Measurements from ENCODE around the gene EML4. TPM values are rescaled to one million over a fixed set of nuclear protein-coding genes. Genes with fewer than 3 reads are reported as not detected.

EML4 gene
- total and polyA plus RNA-seq, 10 donors: 25.4 to 176 (median 88.2) TPM

- peaks cover 32 to 97% (median 75%) of the 10 kb centered on the region in 6 donors for H3K4me1 ChIP-seq
- peak overlapping the region in 1 of 8 donors; percentile 18 for H3K27ac ChIP-seq
- no peaks in the 10 kb centered on the region for H3K36me3 ChIP-seq
- H3K9me3 ChIP-seq: no peaks in the 10 kb centered on the region
- TF ChIP-seq, protein P1, sequence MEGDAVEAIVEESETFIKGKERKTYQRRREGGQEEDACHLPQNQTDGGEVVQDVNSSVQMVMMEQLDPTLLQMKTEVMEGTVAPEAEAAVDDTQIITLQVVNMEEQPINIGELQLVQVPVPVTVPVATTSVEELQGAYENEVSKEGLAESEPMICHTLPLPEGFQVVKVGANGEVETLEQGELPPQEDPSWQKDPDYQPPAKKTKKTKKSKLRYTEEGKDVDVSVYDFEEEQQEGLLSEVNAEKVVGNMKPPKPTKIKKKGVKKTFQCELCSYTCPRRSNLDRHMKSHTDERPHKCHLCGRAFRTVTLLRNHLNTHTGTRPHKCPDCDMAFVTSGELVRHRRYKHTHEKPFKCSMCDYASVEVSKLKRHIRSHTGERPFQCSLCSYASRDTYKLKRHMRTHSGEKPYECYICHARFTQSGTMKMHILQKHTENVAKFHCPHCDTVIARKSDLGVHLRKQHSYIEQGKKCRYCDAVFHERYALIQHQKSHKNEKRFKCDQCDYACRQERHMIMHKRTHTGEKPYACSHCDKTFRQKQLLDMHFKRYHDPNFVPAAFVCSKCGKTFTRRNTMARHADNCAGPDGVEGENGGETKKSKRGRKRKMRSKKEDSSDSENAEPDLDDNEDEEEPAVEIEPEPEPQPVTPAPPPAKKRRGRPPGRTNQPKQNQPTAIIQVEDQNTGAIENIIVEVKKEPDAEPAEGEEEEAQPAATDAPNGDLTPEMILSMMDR (IDR thresholded peaks at IDR 0.05 in 8 of 11, conservative IDR thresholded peaks at IDR 0.05 in 3 of 11): no peak
- TF ChIP-seq POLR2AphosphoS5 (IDR thresholded peaks at IDR 0.05): no peak
- no peak for TF ChIP-seq POLR2A (IDR thresholded peaks at IDR 0.05)
- H3K27me3 ChIP-seq (replicated peaks in 1 of 7): no peaks in the 10 kb centered on the region
- intact Hi-C loops (cut with DNase I; ENCODE audit: low total_unique reads): no loop called here
- 74 to 87% (median 84%) methylated on average over 2 of the region's 2 CpGs for WGBS, 5 donors
- DNase-seq: no peak
- H3K4me3 ChIP-seq: no peak overlapping the region
Observed at GRCh38 chr2:42199002-42199401, 29.8 kb downstream of the EML4 start.

GRCh38 chr2:42199626-42200025, 30.5 kb downstream of the EML4 start:
- no peak overlapping the region for H3K4me3 ChIP-seq
- intact Hi-C loops (cut with DNase I; ENCODE audit: low total_unique reads): no loop called here
- H3K27me3 ChIP-seq (replicated peaks in 1 of 7): no peaks in the 10 kb centered on the region
- H3K36me3 ChIP-seq: no peaks in the 10 kb centered on the region
- no peak overlapping the region for H3K27ac ChIP-seq
- peaks cover 26 to 97% (median 75%) of the 10 kb centered on the region in 6 donors for H3K4me1 ChIP-seq
- DNase-seq: no peak
- H3K9me3 ChIP-seq: no peaks in the 10 kb centered on the region
- WGBS, 5 donors: 83 to 93% (median 86%) methylated on average over 5 of the region's 5 CpGs
- TF ChIP-seq POLR2A (IDR thresholded peaks at IDR 0.05): no peak
- TF ChIP-seq POLR2AphosphoS5 (IDR thresholded peaks at IDR 0.05): no peak
- TF ChIP-seq, protein P1 (IDR thresholded peaks at IDR 0.05 in 8 of 11, conservative IDR thresholded peaks at IDR 0.05 in 3 of 11): no peak

- H3K9me3 ChIP-seq: no peaks in the 10 kb centered on the region
- intact Hi-C loops (cut with DNase I; ENCODE audit: low total_unique reads): no loop called here
- no peaks in the 10 kb centered on the region for H3K36me3 ChIP-seq
- peak overlapping the region in 5 of 8 donors; percentile 3 to 22 (median 15) for H3K27ac ChIP-seq
- peaks cover 16 to 97% (median 70%) of the 10 kb centered on the region in 6 donors for H3K4me1 ChIP-seq
- H3K4me3 ChIP-seq: no peak overlapping the region
- no peaks in the 10 kb centered on the region for H3K27me3 ChIP-seq (replicated peaks in 1 of 7)
- TF ChIP-seq POLR2AphosphoS5 (IDR thresholded peaks at IDR 0.05): no peak
- TF ChIP-seq, protein P1 (IDR thresholded peaks at IDR 0.05 in 8 of 11, conservative IDR thresholded peaks at IDR 0.05 in 3 of 11): no peak
- no peak for TF ChIP-seq POLR2A (IDR thresholded peaks at IDR 0.05)
- DNase-seq: no peak
- WGBS, 5 donors: 82 to 85% (median 84%) methylated on average over 5 of the region's 5 CpGs
Observed at GRCh38 chr2:42200926-42201855, 32.0 kb downstream of the EML4 start.

DNA sequence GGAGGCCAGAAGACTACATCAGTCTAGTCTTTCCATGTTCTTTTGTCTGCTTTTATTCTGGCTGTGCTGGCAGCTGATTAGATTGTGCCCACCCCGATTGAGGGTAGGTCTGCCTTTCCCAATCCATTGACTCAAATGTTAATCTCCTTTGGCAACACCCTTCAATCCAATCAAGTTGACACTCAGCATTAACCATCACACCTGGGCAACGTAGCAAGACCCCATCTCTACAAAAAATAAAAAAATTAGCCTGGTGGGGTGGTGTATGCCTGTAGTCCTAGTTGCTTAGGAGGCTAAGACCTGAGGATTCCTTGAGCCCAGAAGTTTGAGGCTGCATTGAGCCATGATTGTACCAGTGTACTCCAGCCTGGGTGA, 33.5 kb downstream of the EML4 start:
- H3K27me3 ChIP-seq (replicated peaks in 1 of 7): no peaks in the 10 kb centered on the region
- 93 to 100% (median 95%) methylated on average over 2 of the region's 2 CpGs for WGBS, 5 donors
- no peak overlapping the region for H3K27ac ChIP-seq
- no peaks in the 10 kb centered on the region for H3K9me3 ChIP-seq
- intact Hi-C loops (cut with DNase I; ENCODE audit: low total_unique reads): no loop called here
- peaks cover 3 to 97% (median 61%) of the 10 kb centered on the region in 6 donors for H3K4me1 ChIP-seq
- DNase-seq: no peak
- H3K4me3 ChIP-seq: no peak overlapping the region
- no peaks in the 10 kb centered on the region for H3K36me3 ChIP-seq
- TF ChIP-seq POLR2A (IDR thresholded peaks at IDR 0.05) (no peak), POLR2AphosphoS5 (IDR thresholded peaks at IDR 0.05) (no peak)
- TF ChIP-seq, protein P1 (IDR thresholded peaks at IDR 0.05 in 8 of 11, conservative IDR thresholded peaks at IDR 0.05 in 3 of 11): no peak

Measured in spleen (tissue), 11 donors.